Fibroblast of lung (primary cell): Measurements from ENCODE around the gene CPOX.
"Not testable (repeated sequence)": the region's sequence is repeated elsewhere in the genome, so short reads cannot be mapped to it uniquely, and the experiment has no call there.

ENCODE experiments used
- CTCF ChIP-seq, 2 donors: IDR thresholded peaks in 1 of 2; conservative IDR thresholded peaks in 1 of 2; 1 replicate in 1 of 2; 2 replicates in 1 of 2; pipeline ENCODE4 v1.5.1; 2011 to 2012; ENCODE audit warnings: low read length in 2 of 2, control low read depth in 1 of 2, inconsistent platforms in 1 of 2, low read depth in 1 of 2, mild to moderate bottlenecking in 1 of 2
- EZH2 ChIP-seq: IDR thresholded peaks from 2 replicates; pipeline ENCODE4 v1.5.1; 2012; ENCODE audit warnings: low read length, control low read depth, mild to moderate bottlenecking; ENCODE audit errors: missing control alignments

DNA sequence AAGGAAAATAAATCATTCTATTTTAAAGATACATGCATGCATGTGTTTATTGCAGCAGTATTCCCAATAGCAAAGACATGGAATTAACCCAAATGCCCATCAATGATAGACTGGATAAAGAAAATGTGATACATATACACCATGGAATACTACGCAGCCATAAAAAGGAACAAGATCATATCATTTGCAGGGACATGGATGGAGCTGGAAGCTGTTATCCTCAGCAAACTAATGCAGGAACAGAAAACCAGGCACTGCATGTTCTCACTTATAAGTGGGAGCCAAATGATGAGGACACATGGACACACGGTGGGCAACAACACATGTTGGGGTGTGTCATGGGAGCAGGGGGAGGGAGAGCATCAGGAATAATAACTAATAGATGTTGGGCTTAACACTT, 33.6 kb downstream of the CPOX start:
- TF ChIP-seq CTCF (conservative IDR thresholded peaks at IDR 0.05 in 1 of 2, IDR thresholded peaks at IDR 0.05 in 1 of 2; ENCODE audit: low read depth in 1 of 2, low read length in 2 of 2); EZH2: not testable (repeated sequence)
